NCI-H69 (cell line): ENCODE results near the gene UGT2B7.
"Not testable (repeated sequence)": the region's sequence is repeated elsewhere in the genome, so short reads cannot be mapped to it uniquely, and the experiment has no call there.

Source experiments
- DNase-seq: peaks from one replicate; lab custom pipeline; 2025; lab: John Stamatoyannopoulos, UW

UGT2B7 gene

DNA sequence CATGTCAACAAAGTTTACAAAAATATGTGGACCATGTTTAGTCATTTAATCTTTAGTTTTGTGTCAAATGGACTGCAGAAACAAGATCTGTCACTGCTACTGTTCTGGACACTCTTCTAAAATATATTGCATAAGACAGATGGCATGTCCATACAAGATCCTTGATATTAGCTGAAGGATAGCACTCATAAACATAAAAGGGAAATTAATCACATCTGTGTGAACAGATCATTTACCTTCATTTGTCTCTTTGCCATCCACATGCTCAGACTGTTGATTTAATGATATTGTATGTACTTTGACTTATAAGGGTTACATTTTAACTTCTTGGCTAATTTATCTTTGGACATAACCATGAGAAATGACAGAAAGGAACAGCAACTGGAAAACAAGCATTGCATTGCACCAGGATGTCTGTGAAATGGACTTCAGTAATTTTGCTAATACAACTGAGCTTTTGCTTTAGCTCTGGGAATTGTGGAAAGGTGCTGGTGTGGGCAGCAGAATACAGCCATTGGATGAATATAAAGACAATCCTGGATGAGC is at the start of gene UGT2B7:
TSS of gene UGT2B7 (plus strand) at position 364 of the 546 bp plus-strand sequence. CDS start at position 411, 47 bp downstream.
- DNase-seq: peak; percentile 48

DNA sequence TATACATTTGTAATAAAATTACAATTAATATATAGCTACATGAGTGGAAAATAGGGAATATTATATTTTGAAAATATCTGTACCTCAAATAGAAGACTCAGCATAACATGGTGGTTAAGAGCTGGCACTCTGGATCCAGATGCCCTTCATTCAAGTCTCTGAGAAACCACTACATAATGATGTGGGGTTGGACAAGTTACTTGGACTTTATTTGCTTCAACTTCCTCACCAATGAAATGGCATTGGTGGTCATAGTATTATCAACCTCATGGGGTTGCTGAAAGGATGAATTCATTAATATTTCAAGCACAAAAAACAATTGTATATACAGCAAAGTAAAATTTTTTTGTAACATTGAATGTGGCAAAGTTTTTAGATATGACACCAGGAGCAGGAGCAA is 46.4 kb upstream of the UGT2B7 start:
- DNase-seq: no peak

DNA sequence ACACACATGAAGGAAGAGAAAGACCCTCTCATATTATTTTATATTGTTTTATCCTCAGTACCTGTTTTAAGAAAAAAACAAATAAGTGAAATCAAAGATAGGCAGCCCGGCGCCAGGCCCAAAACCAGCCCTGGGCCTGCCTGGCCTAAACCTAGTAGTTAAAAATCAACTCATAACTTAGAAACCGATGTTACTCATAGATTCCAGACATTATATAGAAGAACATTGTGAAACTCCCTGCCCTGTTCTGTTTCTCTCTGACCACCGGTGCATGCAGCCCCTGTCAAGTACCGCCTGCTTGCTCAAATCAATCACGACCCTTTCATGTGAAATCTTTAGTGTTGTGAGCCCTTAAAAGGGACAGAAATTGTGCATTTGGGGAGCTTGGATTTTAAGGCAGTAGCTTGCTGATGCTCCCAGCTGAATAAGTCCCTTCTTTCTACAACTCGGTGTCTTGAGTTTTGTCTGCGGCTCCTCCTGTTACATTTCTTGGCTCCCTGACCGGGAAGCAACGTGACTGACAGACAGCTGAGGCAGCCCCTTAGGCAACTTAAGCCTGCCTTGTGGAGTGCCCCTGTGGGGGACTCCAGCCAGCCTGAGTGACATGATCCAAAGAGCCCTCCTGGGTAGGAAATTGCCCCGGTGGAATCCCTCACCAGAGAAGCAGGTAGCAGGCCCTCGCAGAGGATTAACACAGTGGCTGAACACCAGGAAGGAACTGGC is 45.3 kb upstream of the UGT2B7 start:
- DNase-seq: not testable (repeated sequence)

DNA sequence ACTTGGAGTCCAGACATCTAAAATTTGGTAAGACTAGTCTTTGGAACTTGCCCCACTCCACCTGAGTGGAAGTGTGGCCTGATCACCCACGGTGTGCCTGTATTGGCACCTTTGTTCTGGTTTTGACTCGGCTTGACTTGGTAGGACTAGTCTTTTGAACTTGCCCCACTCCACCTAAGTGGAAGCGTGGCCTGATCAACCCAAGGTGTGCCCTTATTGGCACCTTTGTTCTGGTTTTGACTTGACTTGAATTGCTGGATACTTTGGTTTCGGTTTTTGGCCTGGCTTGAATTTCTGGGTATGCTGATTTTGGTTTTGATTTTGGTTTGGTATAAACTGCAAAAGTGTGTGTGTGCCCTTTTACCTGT is 44.7 kb upstream of the UGT2B7 start:
- no peak for DNase-seq

DNA sequence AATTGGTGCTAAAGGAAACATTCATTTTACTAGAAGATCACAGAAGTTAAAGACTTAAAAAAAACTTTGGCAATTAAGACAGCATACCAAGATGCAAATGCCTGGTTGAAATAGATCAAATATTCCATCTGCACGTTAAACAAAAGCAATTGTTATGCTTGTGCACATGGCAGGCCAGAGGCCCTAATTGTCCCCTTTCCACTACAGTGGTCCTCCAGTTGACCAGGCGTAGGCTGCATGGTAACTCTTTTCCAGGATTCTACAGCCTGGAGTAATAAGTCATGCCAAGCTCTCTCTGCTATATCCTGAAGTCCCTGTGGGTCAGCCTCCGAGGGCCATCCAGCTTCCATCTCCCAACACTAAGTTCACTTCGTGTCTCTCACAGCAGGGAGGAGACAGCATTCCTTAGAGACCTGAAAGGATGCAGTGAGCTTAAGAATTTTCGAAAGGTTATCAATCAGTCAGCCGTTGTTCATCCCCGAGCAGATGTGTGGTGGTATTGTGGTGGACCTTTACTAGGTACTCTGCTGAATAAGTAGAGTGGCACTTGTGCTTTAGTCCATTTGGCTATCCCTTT is 42.9 kb upstream of the UGT2B7 start:
- not testable (repeated sequence) for DNase-seq

DNA sequence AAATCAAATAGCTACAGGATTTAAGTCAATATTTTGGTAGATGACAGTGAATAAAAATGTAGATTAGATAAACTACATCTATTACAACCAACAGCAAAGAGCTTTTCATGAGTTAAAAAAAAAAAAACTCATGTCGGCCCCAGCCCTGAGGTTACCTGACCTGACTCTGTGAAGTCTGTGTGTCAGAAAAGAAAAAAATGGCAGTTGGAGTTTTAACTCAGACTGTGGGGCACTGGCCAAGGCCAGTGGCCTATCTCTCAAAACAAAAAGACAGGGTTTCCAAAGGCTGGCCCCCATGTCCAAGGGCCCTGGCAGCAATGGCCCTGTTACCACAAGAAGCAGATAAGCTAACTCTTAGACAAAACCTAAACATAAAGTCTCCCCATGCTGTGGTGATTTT is 42.2 kb upstream of the UGT2B7 start:
- not testable (repeated sequence) for DNase-seq

DNA sequence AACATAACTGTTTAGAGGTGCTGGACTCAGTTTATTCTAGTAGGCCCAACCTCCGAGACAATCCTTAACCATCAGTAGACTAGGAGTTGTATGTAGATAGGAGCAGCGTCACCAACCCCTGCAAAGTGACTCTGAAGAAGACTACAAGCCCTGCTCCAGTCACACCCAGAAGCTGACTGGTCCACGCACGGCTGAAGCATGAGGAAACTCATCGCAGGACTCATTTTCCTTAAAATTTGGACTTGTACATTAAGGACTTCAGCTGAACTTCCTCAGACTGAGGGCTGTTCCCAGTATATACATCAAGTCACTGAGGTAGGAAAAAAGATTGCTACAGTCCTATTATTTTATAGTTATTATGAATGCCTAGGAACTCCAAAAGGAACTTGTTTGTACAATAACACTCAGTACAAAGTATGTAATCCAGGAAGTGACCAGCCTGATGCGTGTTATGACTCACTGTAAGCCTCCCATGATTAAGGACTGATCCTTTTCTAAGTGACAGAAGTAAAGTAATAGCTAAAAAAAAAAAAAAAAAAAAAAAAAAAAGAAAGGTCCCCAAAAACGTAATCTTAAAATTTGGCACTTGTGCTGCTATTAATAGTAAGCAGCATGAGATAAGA is 41.6 kb upstream of the UGT2B7 start:
- DNase-seq: no peak

DNA sequence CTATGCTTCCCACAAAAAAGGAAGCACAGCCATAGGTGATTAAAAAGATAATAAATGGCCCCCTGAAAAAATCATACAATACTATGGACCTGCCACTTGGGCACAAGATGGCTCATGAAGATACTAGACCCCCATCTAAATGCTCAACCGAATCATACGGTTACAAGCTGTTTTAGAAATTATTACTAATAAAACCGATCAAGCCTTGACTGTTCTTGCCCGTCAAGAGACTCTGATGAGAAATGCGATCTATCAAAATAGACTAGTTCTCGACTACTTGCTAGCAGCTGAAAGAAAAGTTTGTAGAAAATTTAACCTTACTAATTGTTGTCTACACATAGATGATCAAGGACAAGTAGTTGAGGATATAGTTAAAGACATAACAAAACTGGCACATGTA is 40.1 kb upstream of the UGT2B7 start:
- no peak for DNase-seq

DNA sequence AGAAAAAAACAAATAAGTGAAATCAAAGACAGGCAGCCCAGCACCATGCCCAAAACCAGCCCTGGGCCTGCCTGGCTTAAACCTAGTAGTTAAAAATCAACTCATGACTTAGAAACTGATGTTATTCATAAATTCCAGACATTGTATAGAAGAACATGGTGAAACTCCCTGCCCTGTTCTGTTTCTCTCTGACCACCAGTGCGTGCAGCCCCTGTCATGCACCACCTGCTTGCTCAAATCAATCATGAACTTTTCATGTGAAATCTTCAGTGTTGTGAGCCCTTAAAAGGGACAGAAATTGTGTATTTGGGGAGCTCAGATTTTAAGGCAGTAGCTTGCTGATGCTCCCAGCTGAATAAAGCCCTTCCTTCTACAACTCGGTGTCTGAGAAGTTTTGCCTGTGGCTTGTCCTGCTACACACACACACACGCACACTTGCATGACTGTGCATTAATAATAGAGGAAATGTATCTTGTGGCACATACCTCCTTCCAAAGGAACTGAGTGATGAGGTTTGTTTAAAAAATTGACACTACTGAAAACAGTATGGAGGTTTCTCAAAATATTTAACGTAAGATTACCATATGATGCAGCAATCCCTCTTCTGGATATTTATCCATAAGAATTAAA is 39.2 kb upstream of the UGT2B7 start:
- DNase-seq: no peak

DNA sequence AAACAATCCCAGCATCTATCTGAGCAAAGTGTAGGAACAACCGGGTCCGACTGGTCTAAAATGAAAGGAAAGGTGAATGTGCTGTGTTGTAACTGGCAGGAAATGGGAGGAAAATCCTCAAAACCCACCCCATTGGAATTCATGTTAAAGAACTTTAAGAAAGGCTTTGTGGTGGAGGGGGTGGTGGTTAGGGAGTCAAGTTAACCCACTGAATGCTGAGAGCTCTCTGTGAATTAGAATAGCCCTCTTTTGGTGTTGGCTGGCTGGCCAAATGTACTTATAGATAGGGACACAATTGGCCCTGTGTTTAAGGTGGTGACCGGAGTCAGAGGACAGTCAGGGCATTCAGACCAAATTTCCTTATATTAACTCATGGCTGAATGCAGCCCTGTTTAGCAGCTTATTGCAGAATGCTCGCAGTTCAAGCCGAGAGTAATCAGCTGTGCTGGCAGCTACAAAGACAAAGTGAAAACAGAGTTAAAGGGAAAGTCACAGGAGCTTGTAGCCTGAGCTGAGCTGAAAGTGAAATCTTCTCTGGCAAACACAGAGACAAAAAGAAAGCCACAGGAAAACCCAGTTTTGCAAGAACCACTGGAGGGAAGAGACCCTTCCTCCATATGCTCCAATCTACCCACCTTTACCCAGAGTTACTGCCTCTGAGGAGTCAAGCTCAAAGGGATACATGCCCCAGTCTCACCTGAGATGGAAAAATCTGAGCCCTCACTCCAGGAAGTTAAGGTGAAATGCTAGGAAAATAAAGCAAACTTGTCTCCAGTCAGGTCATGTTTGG is 38.5 kb upstream of the UGT2B7 start:
- no peak for DNase-seq

DNA sequence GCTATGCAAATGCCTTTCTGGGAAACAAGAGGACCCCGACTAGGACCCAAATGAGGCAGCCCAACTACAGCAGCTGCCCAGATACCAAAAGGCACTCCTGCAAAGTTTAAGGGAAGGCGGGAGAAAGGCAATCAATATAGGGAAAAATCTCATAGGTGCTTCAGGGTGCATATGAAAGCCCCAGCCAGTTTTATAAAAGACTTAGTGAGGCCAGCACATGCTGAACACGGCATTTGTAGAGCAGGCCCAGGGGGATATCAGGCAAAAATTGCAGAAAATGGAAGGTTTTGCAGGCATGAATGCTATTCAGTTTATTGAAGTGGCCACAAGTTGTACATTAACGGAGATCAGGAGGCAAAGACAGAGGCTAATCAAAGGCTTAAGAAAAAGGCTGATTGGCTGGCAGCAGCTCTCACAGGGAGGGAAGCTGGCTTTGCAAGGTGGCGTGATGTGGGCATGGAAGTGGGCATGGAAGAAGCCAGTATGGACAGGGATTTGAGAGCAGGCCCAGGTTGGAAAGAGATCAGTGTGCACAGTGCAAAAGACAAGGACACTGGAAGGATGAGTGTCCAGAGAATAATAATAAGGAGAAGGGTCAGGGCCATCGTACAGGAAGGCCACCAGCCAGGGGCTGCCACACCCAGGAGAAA is 37.7 kb upstream of the UGT2B7 start:
- no peak for DNase-seq

DNA sequence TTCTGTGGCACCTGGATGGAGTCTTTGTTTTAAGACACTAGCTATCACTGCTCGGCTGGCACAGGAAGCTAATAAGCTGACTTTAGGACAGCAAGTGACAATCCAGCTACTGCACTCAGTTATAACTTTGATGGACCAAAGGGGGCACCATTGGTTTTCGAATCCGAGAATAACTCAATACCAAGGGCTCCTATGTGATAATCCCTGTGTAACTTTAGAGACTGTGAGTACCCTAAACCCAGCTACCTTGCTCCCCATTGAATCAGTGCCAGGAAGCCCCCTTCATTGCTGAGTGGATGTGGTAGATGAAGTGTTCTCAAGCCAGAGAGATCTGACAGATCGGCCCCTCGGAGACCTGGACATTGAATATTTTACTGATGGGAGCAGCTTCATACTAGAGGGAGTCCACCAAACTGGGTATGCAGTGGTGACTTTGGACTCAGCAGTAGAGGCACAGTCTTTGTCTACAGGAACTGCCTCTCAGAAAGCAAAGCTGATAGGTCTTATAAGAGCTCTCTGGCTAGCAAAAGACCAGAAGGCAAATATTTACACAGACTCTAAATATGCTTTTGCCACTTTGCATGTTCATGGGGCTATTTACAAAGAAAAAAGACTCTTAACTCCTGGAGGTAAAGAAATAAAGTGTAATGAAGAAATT is 35.5 kb upstream of the UGT2B7 start:
- DNase-seq: peak; percentile 26

DNA sequence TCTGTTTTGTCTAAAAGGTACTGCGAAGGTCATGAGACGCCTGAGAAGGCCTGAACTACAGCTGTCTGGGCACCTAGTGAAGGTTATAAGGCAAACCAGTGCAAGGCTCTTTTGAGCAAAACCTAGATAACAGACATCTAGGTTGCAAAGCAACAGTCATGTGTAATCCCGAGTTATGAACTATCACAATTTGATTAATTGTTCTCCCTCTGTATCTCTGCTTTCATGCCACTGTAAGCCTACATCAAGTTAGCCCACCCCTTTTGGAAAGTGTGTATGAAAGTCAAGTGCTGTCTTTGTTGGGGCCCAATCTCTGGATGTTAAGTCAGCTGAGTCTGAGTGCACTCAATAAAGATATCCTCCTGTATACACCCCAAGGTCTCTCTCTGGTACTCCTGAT is 31.9 kb upstream of the UGT2B7 start:
- no peak for DNase-seq

DNA sequence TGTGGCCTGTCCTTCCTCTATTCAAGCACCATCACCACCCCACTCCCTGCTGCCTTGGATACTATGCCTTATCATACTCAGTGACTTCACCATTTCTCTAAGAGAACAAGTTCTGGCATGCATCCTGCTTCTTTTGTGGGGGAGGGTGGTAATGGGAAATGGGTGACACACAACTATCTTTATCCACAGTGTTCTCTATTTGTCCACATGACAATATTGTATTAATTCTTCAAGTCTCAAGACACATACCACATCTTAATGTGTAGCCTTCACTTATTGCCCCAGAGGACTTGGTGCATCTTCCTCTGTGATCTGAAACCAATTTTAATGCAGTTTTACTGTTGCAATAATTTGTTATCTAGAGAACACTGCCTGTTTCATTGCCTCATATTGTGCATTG is 29.3 kb upstream of the UGT2B7 start:
- no peak for DNase-seq

DNA sequence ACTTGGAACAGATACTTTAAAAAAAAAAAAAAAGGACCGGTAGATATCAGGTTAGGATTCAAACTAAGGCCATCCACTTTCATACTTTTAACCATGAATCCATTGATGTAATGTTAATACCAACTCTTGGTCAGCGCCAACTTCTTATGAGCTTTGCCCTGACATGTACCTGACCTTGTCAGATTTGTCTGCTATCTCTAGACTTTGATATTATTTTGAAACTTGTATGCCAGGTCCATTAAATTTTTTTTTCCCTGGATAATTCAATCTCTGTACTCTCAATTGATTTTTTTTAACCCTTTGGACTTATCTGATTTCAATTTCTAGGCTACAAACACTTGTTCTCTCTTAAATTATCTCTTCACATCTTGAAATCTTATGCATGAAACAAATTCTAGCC is 27.2 kb upstream of the UGT2B7 start:
- no peak for DNase-seq

DNA sequence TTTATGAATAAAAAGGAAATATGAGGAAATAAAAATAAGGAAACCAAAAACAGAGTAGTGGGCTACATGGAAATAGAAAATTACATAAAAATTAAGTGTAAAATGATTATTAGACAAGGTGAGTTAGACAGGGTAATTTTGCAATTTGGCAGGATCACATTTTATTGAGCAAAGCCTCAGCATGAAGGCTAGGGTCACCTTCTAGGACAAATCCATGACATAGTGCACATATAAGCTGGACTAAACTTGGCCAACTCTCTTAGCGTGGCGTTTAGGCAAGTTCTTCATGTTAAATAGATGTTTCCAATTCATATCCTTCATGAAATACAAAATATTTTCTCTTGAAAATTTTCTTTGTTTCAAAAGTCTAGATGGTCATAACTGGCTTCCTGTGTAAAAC is 25.7 kb upstream of the UGT2B7 start:
- DNase-seq: no peak

DNA sequence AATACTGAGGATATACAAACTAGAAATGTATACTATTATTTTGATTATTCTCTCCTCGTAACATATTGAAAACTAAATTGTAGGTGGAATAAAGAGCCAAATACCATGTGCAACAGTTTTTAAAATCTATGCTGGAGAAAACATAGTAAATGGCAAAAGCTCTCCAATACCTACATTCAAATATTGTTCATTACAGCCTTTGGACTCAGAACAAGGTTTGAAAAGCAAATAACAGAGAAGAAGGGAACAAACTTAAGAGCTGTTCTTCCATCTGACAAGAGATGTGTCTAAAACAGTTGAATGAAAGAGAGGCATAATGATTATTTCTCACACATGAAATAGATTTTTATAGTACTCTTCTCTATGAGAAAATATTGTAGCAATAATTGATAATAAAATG is 25.0 kb upstream of the UGT2B7 start:
- DNase-seq: no peak

DNA sequence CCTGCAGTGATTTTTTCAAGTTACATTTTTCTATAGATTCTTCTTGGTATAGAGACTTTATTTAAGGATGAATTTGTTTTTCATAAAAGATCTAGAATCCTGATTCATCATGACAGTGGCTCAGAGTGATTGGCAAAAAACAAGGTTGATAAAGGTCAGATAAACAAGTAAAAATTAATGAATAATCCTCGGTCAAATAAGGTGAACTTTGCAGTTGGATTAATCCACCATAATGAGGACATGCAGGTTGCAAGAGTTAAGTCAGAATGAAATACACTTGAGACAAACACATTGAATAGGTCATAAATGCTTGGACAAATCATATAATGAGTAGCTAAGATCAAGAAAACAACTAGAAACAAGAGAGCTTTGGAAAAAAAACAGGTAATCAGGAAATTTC is 22.9 kb upstream of the UGT2B7 start:
- no peak for DNase-seq

DNA sequence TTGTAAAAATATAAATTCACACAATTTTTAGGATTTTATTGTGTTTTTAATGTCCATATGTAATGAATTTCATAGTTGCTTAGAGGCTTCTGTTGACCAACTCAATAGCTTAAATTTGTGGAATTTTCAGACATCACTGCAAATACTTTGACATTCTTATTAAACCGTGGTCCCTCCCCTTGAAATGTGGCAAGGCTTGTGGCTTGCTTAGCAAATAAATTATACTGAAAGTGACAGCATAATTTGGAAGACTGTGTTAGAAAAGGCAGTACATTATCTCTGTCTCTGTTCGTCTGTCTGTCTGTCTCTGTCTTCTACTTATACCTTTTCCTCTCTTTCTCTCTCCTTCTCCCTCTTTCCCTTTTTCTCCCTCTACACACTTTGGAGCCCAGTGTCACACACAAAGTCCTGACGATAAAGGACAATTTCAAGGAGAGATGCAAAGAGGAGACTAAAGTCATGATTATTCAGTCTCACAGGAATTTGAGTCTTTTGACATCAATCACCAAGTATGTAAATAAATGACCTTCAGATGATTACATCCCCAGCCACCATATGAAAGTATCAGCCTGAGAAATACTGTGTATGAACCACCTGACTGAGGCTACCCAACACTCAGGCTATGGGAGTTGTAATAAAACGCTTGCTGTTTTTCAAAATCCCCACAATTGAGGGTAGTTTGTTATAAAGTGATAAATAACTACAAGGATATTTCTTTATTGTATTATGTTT is 21.0 kb upstream of the UGT2B7 start:
- no peak for DNase-seq

DNA sequence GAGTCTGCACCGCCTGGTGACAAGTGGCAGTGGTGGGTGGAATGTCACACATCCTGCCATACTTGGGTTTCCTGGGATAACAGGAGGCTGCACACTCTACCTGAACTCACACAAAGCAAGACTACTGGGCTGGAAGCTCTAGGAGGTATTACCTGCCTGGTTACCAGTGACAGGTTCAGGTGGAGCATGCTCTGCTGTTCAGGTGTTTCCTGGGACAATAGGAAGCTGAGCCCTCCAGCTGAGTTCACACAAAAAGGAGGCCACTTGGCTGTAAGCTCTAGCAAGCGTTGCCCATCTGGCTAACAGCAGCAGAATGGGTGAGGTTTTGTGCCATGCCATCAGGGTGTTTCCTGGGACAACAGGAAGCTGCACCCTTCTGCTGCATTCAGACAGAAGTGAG is 17.4 kb upstream of the UGT2B7 start:
- peak; percentile 80 for DNase-seq
